Endothelial cell (in vitro differentiated cells): ENCODE results near the gene MR1. TPM values are rescaled to one million over a fixed set of nuclear protein-coding genes. Genes with fewer than 3 reads are reported as not detected.

Experiments used
- DNase-seq: peaks from one replicate; pipeline ENCODE4 v3.0.0; 2021; ENCODE audit warnings: low spot score
- H3K27ac Mint-ChIP-seq: one replicate; pipeline ENCODE4 v1.8.0; 2021; ENCODE audit warnings: mixed read lengths, inconsistent platforms; ENCODE audit not compliant: unreplicated experiment
- H3K27me3 Mint-ChIP-seq: one replicate; pipeline ENCODE4 v1.8.0; 2021; ENCODE audit warnings: mild to moderate bottlenecking, moderate library complexity, mixed read lengths, inconsistent platforms; ENCODE audit not compliant: unreplicated experiment
- H3K36me3 Mint-ChIP-seq: one replicate; pipeline ENCODE4 v1.8.0; 2021; ENCODE audit warnings: mild to moderate bottlenecking, low read depth, mixed read lengths, inconsistent platforms; ENCODE audit not compliant: unreplicated experiment
- H3K4me1 Mint-ChIP-seq: one replicate; pipeline ENCODE4 v1.8.0; 2021; ENCODE audit warnings: mild to moderate bottlenecking, mixed read lengths, inconsistent platforms; ENCODE audit not compliant: unreplicated experiment
- H3K4me3 Mint-ChIP-seq: one replicate; pipeline ENCODE4 v1.8.0; 2021; ENCODE audit warnings: mild to moderate bottlenecking, mixed read lengths, inconsistent platforms; ENCODE audit not compliant: unreplicated experiment
- H3K9me3 Mint-ChIP-seq: one replicate; pipeline ENCODE4 v1.8.0; 2021; ENCODE audit warnings: mixed read lengths, inconsistent platforms; ENCODE audit not compliant: unreplicated experiment
- CTCF ChIP-seq: fragments of 200-600 bp; sonication (generic); IDR thresholded peaks from one replicate; pipeline ENCODE4 v1.5.0; 2021; ENCODE audit warnings: antibody characterized with exemption; ENCODE audit not compliant: unreplicated experiment
- total RNA-seq: library from RNA; stranded (reverse); fragmentation: NEBNext Ultra II Directional; extraction: Animal tissue kit (Norgen Biotek cat#: 25700); gene quantifications from one replicate; pipeline ENCODE4 v1.2.1, GENCODE V29; 2021; ENCODE audit not compliant: unreplicated experiment

The MR1 gene
- total RNA-seq, 1 donor from 2014 or later: 0.67 TPM

- Mint-ChIP-seq H3K27ac (no peak overlapping the region), H3K36me3 (no peaks in the 10 kb centered on the region), H3K9me3 (no peaks in the 10 kb centered on the region), H3K4me3 (no peak overlapping the region), H3K4me1 (peaks cover 18% of the 10 kb centered on the region), H3K27me3 (peaks cover 2% of the 10 kb centered on the region)
- DNase-seq: no peak
- TF ChIP-seq CTCF: no peak
Observed at GRCh38 chr1:181036107-181036836, 2.5 kb downstream of the MR1 start.

DNA sequence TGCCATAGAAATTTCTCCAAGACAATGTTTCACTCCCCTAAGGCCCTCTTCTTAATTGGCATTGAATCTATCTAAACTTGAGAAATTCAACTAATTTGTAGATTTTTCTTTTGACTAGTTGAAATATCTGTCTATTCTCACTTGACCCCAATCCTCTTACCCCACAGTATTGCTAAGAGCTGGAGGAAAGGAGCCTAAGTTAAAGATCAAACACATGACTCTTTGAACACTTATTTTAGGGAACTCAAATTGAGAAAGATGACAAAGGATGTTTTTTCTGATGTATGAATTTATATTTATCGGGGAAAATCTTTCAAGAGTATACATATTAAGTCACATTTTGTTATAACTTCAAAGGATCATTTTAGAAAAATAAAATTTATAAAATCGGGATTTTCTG is 3.6 kb downstream of the MR1 start:
- no peak overlapping the region for H3K27ac Mint-ChIP-seq
- no peaks in the 10 kb centered on the region for H3K36me3 Mint-ChIP-seq
- no peak for TF ChIP-seq CTCF
- H3K9me3 Mint-ChIP-seq: no peaks in the 10 kb centered on the region
- H3K4me3 Mint-ChIP-seq: no peak overlapping the region
- no peak for DNase-seq
- H3K27me3 Mint-ChIP-seq: peaks cover 2% of the 10 kb centered on the region
- peaks cover 18% of the 10 kb centered on the region for H3K4me1 Mint-ChIP-seq

GRCh38 chr1:181038399-181038873 is 4.7 kb downstream of the MR1 start:
- TF ChIP-seq CTCF: peak; percentile 78
- no peaks in the 10 kb centered on the region for H3K36me3 Mint-ChIP-seq
- H3K9me3 Mint-ChIP-seq: no peaks in the 10 kb centered on the region
- H3K4me1 Mint-ChIP-seq: peaks cover 13% of the 10 kb centered on the region
- H3K4me3 Mint-ChIP-seq: no peak overlapping the region
- H3K27ac Mint-ChIP-seq: no peak overlapping the region
- peak; percentile 68 for DNase-seq
- peaks cover 2% of the 10 kb centered on the region for H3K27me3 Mint-ChIP-seq

- peaks cover 1% of the 10 kb centered on the region for H3K27me3 Mint-ChIP-seq
- peaks cover 3% of the 10 kb centered on the region for H3K4me1 Mint-ChIP-seq
- H3K9me3 Mint-ChIP-seq: no peaks in the 10 kb centered on the region
- DNase-seq: no peak
- no peak overlapping the region for H3K27ac Mint-ChIP-seq
- TF ChIP-seq CTCF: no peak
- no peaks in the 10 kb centered on the region for H3K36me3 Mint-ChIP-seq
- no peak overlapping the region for H3K4me3 Mint-ChIP-seq
Observed at GRCh38 chr1:181040284-181040865, 6.6 kb downstream of the MR1 start.
